Gastroesophageal sphincter (tissue), 3 donors: Measurements from ENCODE around the gene SORBS1.

Experiments
- CTCF ChIP-seq, 4 experiments: fragments of 200-600 bp in 2 of 4; fragments of 450-650 bp in 2 of 4; sonication (generic) in 1 of 4; IDR thresholded peaks; one replicate each; pipeline ENCODE4 v1.5.1; 2017 to 2019; ENCODE audit warnings: antibody characterized with exemption in 4 of 4, mild to moderate bottlenecking in 2 of 4, moderate library complexity in 2 of 4
- POLR2A ChIP-seq, 2 donors: fragments of 450-650 bp; IDR thresholded peaks; one replicate each; pipeline ENCODE4 v1.6.1; 2017; ENCODE audit warnings: antibody characterized with exemption in 2 of 2, mild to moderate bottlenecking in 2 of 2, moderate library complexity in 1 of 2

- TF ChIP-seq CTCF (IDR thresholded peaks at IDR 0.05) = no peak
- TF ChIP-seq POLR2A (IDR thresholded peaks at IDR 0.05) = no peak
Measured at GRCh38 chr10:95331596-95332130, 229.5 kb downstream of the SORBS1 start.
